ENCODE measurements around the gene IGFBPL1.
"Not testable (repeated sequence)": the region's sequence is repeated elsewhere in the genome, so short reads cannot be mapped to it uniquely, and the experiment has no call there.

- not testable (repeated sequence) for TF ChIP-seq CTCF, POLR2A (IDR thresholded peaks at IDR 0.05)
These were observed 46.7 kb downstream of the IGFBPL1 start for GRCh38 chr9:38377336-38378083.
